Bronchial epithelial cell (primary cell): Measurements from ENCODE around the gene CMSS1. TPM values are rescaled to one million over a fixed set of nuclear protein-coding genes. Genes with fewer than 3 reads are reported as not detected.
"Not testable (repeated sequence)": the region's sequence is repeated elsewhere in the genome, so short reads cannot be mapped to it uniquely, and the experiment has no call there.

Experiments used
- DNase-seq: peaks from one replicate; pipeline ENCODE4 v3.0.0-alpha.2; 2010; ENCODE audit warnings: low read depth
- FAIRE-seq: peaks from 2 replicates; lab custom pipeline; 2011; peaks lifted over from hg19 to GRCh38; lab: Jason Lieb, UNC
- H3K27me3 ChIP-seq: 2 replicates; pipeline ENCODE4 v1.5.1; 2011; ENCODE audit warnings: low read length; ENCODE audit not compliant: control insufficient read depth, insufficient read depth
- H3K36me3 ChIP-seq: 2 replicates; pipeline ENCODE4 v1.5.1; 2011; ENCODE audit warnings: low read length; ENCODE audit not compliant: control insufficient read depth, insufficient read depth
- H3K4me3 ChIP-seq: 2 replicates; pipeline ENCODE4 v1.5.1; 2011; ENCODE audit warnings: mild to moderate bottlenecking, low read depth, low read length, control low read depth
- total RNA-seq: library from RNA; depleted of rRNA; stranded (reverse); fragments of >200 nt; gene quantifications from 2 replicates; pipeline ENCODE4 v1.2.1, GENCODE V29; 2014
- TF ChIP-seq, protein P1 (sequence below): IDR thresholded peaks from 2 replicates; pipeline ENCODE4 v1.5.1; 2011; ENCODE audit warnings: mild to moderate bottlenecking, moderate library complexity, low read length, control low read depth, inconsistent platforms; ENCODE audit not compliant: insufficient read depth, severe bottlenecking

The CMSS1 gene
- total RNA-seq, 1 donor from 2014 or later, result 21.3 TPM

DNA sequence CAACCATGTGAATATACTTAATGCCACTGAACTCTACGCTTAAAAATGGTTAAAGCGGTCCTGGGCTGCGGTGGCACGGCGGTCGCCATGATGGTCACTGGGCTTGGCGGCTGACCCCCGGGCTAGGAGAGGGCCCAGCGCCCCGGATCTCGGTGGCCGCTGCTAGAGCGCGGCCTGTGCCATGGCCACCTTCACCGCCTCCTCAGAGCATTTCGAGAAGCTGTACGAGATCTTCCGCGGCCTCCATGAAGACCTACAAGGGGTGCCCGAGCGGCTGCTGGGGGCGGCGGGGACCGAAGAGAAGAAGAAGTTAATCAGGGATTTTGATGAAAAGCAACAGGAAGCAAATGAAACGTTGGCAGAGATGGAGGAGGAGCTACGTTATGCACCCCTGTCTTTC is 407.5 kb downstream of the CMSS1 start:
- no peak for FAIRE-seq
- Histone ChIP-seq H3K27me3 (no peaks in the 10 kb centered on the region), H3K4me3 (no peak overlapping the region), H3K36me3 (no peaks in the 10 kb centered on the region)
- no peak for DNase-seq
- TF ChIP-seq, protein P1, sequence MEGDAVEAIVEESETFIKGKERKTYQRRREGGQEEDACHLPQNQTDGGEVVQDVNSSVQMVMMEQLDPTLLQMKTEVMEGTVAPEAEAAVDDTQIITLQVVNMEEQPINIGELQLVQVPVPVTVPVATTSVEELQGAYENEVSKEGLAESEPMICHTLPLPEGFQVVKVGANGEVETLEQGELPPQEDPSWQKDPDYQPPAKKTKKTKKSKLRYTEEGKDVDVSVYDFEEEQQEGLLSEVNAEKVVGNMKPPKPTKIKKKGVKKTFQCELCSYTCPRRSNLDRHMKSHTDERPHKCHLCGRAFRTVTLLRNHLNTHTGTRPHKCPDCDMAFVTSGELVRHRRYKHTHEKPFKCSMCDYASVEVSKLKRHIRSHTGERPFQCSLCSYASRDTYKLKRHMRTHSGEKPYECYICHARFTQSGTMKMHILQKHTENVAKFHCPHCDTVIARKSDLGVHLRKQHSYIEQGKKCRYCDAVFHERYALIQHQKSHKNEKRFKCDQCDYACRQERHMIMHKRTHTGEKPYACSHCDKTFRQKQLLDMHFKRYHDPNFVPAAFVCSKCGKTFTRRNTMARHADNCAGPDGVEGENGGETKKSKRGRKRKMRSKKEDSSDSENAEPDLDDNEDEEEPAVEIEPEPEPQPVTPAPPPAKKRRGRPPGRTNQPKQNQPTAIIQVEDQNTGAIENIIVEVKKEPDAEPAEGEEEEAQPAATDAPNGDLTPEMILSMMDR, result no peak

DNA sequence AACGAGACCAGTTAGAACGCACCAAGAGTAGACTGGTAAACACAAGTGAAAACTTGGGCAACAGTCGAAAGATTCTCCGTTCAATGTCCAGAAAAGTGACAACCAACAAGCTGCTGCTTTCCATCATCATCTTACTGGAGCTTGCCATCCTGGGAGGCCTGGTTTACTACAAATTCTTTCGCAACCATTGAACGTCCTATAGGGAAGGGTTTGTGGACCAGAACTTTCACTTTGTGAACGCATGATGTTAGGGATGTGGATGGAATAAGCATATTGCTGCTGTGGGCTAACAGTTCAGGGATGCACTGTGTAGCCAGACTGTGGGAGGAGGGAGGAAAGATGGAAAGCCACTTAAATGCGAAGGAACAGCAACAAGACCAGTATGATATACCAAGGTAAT is 408.2 kb downstream of the CMSS1 start:
- H3K36me3 ChIP-seq, result no peaks in the 10 kb centered on the region
- H3K4me3 ChIP-seq, result no peak overlapping the region
- TF ChIP-seq, protein P1, result no peak
- no peaks in the 10 kb centered on the region for H3K27me3 ChIP-seq
- FAIRE-seq (no peak), DNase-seq (no peak)

DNA sequence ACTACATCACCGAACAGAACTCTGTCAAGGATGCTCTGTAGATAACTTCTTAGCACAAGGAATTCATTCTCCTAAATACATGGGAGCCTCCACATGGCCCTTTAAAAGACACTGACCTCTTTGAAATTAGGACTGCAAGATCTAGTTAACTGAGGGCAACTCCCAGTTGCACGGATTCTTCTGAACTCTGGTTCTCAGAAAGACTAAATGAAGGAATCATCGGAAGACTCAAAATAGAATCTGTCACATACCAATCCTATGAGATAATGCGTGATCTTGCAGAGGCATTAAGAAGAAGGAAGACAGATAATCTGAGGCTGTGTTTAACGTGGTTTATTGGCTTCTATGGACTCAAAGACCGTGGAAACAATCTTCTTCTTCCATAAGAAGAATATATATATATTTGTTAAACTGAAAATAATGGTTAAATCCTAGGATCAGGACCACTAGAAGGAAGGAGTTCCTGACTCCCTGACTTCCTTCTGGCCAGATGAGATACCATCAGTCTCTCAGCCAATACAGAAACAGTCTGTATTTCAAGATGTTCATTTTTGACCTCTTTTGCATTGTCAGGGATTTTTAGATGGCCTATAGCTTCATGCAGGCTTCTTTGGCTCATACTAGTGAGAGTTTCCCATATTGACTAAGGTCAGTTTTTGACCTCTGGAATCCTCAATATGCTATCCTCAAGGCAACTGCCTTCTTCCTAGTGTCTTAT is 409.2 kb downstream of the CMSS1 start:
- no peak for DNase-seq
- Histone ChIP-seq H3K36me3 (no peaks in the 10 kb centered on the region), H3K4me3 (no peak overlapping the region), H3K27me3 (no peaks in the 10 kb centered on the region)
- FAIRE-seq, result no peak
- TF ChIP-seq, protein P1, result no peak

DNA sequence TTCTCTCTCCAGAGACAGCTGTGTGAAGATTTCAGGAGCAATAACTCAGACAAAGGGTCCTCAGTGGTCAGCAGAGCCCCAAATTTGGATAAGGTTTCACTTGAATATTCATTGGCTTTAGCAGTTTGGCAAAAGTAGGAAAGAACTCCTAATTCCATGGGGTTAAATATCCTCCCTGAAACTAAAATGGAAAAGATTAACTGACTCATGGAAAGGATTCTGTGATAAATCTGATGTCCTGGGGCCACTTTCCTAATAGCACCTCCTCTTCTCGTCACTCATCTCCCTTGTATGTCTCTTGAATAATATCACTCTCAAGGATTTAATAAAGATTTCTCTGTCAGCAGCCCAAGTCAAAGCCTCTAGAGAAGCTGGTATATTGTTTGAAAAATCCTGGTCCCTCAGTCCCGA is 409.9 kb downstream of the CMSS1 start:
- FAIRE-seq (no peak), DNase-seq (no peak)
- H3K27me3 ChIP-seq, result no peaks in the 10 kb centered on the region
- no peak overlapping the region for H3K4me3 ChIP-seq
- H3K36me3 ChIP-seq, result no peaks in the 10 kb centered on the region
- TF ChIP-seq, protein P1, result no peak

DNA sequence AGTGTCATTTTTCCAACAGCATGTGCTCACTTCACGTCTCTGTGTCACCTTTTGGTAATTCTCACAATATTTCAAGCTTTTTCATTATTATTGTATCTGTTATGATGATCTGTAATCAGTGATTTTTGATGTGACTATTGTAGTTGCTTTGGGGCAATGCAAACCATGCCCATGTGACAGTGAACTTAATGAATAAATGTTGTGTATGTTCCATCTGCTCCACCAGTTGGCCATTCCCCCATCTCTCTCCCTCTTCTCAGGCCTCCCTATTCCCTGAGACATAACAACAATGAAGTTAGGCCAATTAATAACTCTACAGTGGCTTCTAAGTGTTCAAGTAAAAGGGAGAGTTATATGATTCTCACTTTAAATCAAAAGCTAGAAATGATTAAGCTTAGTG is 410.6 kb downstream of the CMSS1 start:
- DNase-seq (no peak), FAIRE-seq (no peak)
- TF ChIP-seq, protein P1, result no peak
- Histone ChIP-seq H3K4me3 (no peak overlapping the region), H3K36me3 (no peaks in the 10 kb centered on the region), H3K27me3 (no peaks in the 10 kb centered on the region)

DNA sequence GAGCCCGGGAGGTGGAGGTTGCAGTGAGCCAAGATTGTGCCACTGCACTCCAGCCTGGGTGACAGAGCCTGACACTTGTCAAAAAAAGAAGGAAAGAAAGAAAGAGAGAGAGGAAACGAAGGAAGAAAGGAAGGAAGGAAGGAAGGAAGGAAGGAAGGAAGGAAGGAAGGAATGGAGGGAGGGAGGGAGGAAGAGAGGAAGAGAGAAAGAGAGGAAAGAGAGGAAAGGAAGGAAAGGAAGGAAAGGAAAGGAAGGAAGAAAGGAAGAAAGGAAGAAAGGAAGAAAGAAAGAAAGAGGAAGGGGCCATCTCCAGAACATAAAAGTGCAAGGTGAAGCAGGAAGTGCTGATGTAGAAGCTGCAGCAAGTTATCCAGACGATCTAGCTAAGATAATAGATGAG is 411.5 kb downstream of the CMSS1 start:
- H3K4me3 ChIP-seq, DNase-seq, FAIRE-seq, H3K27me3 ChIP-seq, H3K36me3 ChIP-seq: not testable (repeated sequence)
